ENCODE results near the gene KAT14. TPM values are rescaled to one million over a fixed set of nuclear protein-coding genes. Genes with fewer than 3 reads are reported as not detected.

KAT14 gene
- total and polyA plus RNA-seq, 2 donors from 2014 or later = 10.2 to 12.8 TPM

DNA sequence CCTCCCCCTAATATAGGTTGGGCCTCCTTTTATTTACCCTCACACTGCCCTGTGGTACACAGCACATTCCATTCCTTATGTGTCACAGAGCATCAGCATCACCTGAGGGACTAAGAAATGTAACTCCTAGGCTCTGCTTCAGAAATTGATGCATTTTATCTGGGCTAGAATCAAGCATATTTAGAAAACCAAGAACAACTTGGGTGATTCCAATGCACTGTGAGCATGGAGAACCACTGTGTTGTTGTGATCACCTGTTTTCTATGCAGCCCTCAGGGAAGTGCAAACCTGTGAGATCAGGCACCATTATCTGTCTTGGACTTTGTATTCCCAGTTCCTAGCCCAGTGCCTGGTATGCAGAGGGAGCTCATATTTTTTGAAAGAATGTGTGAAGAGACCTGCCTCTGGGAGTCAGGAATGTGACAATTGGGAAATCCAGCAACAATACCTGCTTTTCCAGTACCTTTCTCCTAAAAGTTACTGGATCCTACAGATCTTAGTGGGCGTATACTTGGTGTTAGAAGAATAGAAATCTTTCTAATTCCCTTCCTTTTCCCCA is 7.0 kb downstream of the KAT14 start:
- no peaks in the 10 kb centered on the region for H3K27me3 ChIP-seq (ENCODE audit: control insufficient read depth, insufficient read depth, low read length)
- peaks cover 0 to 7% (median 5%) of the 10 kb centered on the region in 3 donors for H3K4me1 ChIP-seq (ENCODE audit: control insufficient read depth in 2 of 3, insufficient read depth in 2 of 3, low read depth in 1 of 3, low read length in 3 of 3)
- intact Hi-C loops (cut with DNase I) = no loop called here
- no peaks in the 10 kb centered on the region for H3K9me3 ChIP-seq (ENCODE audit: control insufficient read depth in 2 of 3, insufficient read depth in 1 of 3, low read length in 3 of 3)
- no peak overlapping the region for H3K9ac ChIP-seq (ENCODE audit: low read length in 3 of 3)
- no peak overlapping the region for H3K27ac ChIP-seq (ENCODE audit: low read depth in 2 of 2, low read length in 2 of 2)
- DNase-seq = no peak
- no peak for FAIRE-seq
- H3K4me3 ChIP-seq (ENCODE audit: low read length in 3 of 3) = no peak overlapping the region
- H3K36me3 ChIP-seq (ENCODE audit: control insufficient read depth in 2 of 3, insufficient read depth in 3 of 3, low read length in 3 of 3) = peaks cover 0 to 3% (median 3%) of the 10 kb centered on the region in 3 donors
- TF ChIP-seq CTCF (IDR thresholded peaks at IDR 0.05; ENCODE audit: borderline replicate concordance, extremely low read depth, insufficient read depth) = no peak

DNA sequence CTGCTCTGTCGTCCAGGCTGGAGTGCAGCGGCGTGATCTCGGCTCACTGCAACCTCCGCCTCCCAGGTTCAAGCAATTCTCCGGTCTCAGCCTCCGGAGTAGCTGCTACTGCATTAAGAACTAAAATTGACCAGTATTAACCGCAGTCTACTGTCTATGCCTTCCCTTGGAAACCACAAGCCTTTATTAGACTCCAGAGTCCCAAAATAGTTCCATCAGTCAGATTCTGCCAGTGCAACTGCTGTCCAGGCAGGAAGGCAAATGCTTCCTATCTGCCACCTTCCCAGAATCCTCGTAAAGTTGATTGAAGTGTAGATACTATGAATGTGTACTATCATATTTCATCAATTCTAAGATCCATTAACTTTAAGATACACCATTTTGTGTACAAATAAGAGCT is 16.7 kb downstream of the KAT14 start:
- Histone ChIP-seq H3K9me3 (ENCODE audit: control insufficient read depth in 2 of 3, insufficient read depth in 1 of 3, low read length in 3 of 3) (no peaks in the 10 kb centered on the region), H3K27ac (ENCODE audit: low read depth in 2 of 2, low read length in 2 of 2) (no peak overlapping the region), H3K4me3 (ENCODE audit: low read length in 3 of 3) (no peak overlapping the region), H3K27me3 (ENCODE audit: control insufficient read depth, insufficient read depth, low read length) (no peaks in the 10 kb centered on the region), H3K9ac (ENCODE audit: low read length in 3 of 3) (no peak overlapping the region), H3K4me1 (ENCODE audit: control insufficient read depth in 2 of 3, insufficient read depth in 2 of 3, low read depth in 1 of 3, low read length in 3 of 3) (no peaks in the 10 kb centered on the region), H3K36me3 (ENCODE audit: control insufficient read depth in 2 of 3, insufficient read depth in 3 of 3, low read length in 3 of 3) (peaks cover 0 to 14% (median 9%) of the 10 kb centered on the region in 3 donors)
- FAIRE-seq (no peak), DNase-seq (no peak)
- intact Hi-C loops (cut with DNase I) = no loop called here
- TF ChIP-seq CTCF (IDR thresholded peaks at IDR 0.05; ENCODE audit: borderline replicate concordance, extremely low read depth, insufficient read depth) = no peak

DNA sequence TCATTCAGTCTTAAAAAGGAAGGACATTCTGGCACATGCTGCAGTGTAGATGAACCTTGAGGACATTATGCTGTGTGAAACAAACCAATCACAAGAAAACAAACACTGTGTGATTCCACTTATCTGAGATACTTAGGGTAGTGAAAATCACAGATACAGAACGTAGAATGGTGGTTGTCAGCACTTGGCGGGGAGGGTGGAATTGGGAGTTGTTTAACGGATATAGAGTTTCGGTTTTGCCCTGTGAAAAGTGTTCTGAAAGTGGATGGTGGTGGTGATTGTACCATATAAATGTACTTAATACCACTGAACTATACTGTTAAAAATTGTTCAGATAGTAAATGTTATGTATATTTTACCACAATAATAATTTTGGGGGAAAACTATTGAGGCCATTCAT is 18.4 kb downstream of the KAT14 start:
- peaks cover 0 to 18% (median 9%) of the 10 kb centered on the region in 3 donors for H3K36me3 ChIP-seq (ENCODE audit: control insufficient read depth in 2 of 3, insufficient read depth in 3 of 3, low read length in 3 of 3)
- no peak overlapping the region for H3K9ac ChIP-seq (ENCODE audit: low read length in 3 of 3)
- TF ChIP-seq CTCF (IDR thresholded peaks at IDR 0.05; ENCODE audit: borderline replicate concordance, extremely low read depth, insufficient read depth) = no peak
- FAIRE-seq = no peak
- DNase-seq = no peak
- H3K27me3 ChIP-seq (ENCODE audit: control insufficient read depth, insufficient read depth, low read length) = no peaks in the 10 kb centered on the region
- H3K9me3 ChIP-seq (ENCODE audit: control insufficient read depth in 2 of 3, insufficient read depth in 1 of 3, low read length in 3 of 3) = no peaks in the 10 kb centered on the region
- no peak overlapping the region for H3K27ac ChIP-seq (ENCODE audit: low read depth in 2 of 2, low read length in 2 of 2)
- intact Hi-C loops (cut with DNase I) = no loop called here
- no peak overlapping the region for H3K4me3 ChIP-seq (ENCODE audit: low read length in 3 of 3)
- H3K4me1 ChIP-seq (ENCODE audit: control insufficient read depth in 2 of 3, insufficient read depth in 2 of 3, low read depth in 1 of 3, low read length in 3 of 3) = no peaks in the 10 kb centered on the region

- intact Hi-C loops (cut with DNase I) = no loop called here
- H3K9me3 ChIP-seq (ENCODE audit: control insufficient read depth in 2 of 3, insufficient read depth in 1 of 3, low read length in 3 of 3) = no peaks in the 10 kb centered on the region
- no peaks in the 10 kb centered on the region for H3K27me3 ChIP-seq (ENCODE audit: control insufficient read depth, insufficient read depth, low read length)
- H3K4me1 ChIP-seq (ENCODE audit: control insufficient read depth in 2 of 3, insufficient read depth in 2 of 3, low read depth in 1 of 3, low read length in 3 of 3) = peaks cover 0 to 3% (median 0%) of the 10 kb centered on the region in 3 donors
- H3K4me3 ChIP-seq (ENCODE audit: low read length in 3 of 3) = no peak overlapping the region
- no peak for TF ChIP-seq CTCF (IDR thresholded peaks at IDR 0.05; ENCODE audit: borderline replicate concordance, extremely low read depth, insufficient read depth)
- FAIRE-seq (no peak), DNase-seq (no peak)
- no peak overlapping the region for H3K9ac ChIP-seq (ENCODE audit: low read length in 3 of 3)
- peaks cover 0 to 15% (median 11%) of the 10 kb centered on the region in 3 donors for H3K36me3 ChIP-seq (ENCODE audit: control insufficient read depth in 2 of 3, insufficient read depth in 3 of 3, low read length in 3 of 3)
- no peak overlapping the region for H3K27ac ChIP-seq (ENCODE audit: low read depth in 2 of 2, low read length in 2 of 2)
These were observed 26.7 kb downstream of the KAT14 start for GRCh38 chr20:18164356-18164755.
